IgD-negative memory B cell (primary cell): ENCODE results near the gene TM7SF2. TPM values are rescaled to one million over a fixed set of nuclear protein-coding genes. Genes with fewer than 3 reads are reported as not detected.
A peak's percentile ranks its signal among the peaks of the same experiment; 100 is the strongest.

Experiments used
- H3K27ac Mint-ChIP-seq, 3 donors: one replicate each; pipeline ENCODE4 v1.8.0; 2020 to 2022; ENCODE audit warnings: mild to moderate bottlenecking in 3 of 3, mixed read lengths in 3 of 3, moderate library complexity in 1 of 3
- H3K27me3 Mint-ChIP-seq: one replicate; pipeline ENCODE4 v1.8.0; 2021; ENCODE audit warnings: mixed read lengths
- H3K36me3 Mint-ChIP-seq: one replicate; pipeline ENCODE4 v1.8.0; 2020; ENCODE audit warnings: mild to moderate bottlenecking, mixed read lengths
- H3K4me1 Mint-ChIP-seq, 3 donors: one replicate each; pipeline ENCODE4 v1.8.0; 2020 to 2022; ENCODE audit warnings: mixed read lengths in 3 of 3, mild to moderate bottlenecking in 1 of 3
- H3K4me3 Mint-ChIP-seq, 4 donors: one replicate each; pipeline ENCODE4 v1.8.0; 2020 to 2022; ENCODE audit warnings: mild to moderate bottlenecking in 4 of 4, mixed read lengths in 4 of 4, moderate library complexity in 3 of 4
- H3K9me3 Mint-ChIP-seq, 3 donors: one replicate each; pipeline ENCODE4 v1.8.0; 2020 to 2021; ENCODE audit warnings: mixed read lengths in 3 of 3, mild to moderate bottlenecking in 1 of 3
- polyA plus RNA-seq: library from polyadenylated mRNA; unstranded; fragments of 300-500 nt; fragmentation: Illumina TruSeq; gene quantifications from one replicate; pipeline ENCODE4 v1.2.3, GENCODE V29; 2021

Gene TM7SF2
- polyA plus RNA-seq, 1 donor from 2014 or later = 18.2 TPM

- peak within 1 kb of the TSS; percentile 86 to 99 (median 94) for H3K4me3 Mint-ChIP-seq
- H3K27ac Mint-ChIP-seq = peak within 1 kb of the TSS; percentile 95 to 98 (median 97)
- H3K9me3 Mint-ChIP-seq = no peaks in the 10 kb centered on the region
- peaks cover 1% of the 10 kb centered on the region for H3K27me3 Mint-ChIP-seq
- peaks cover 9 to 19% (median 11%) of the 10 kb centered on the region in 3 donors for H3K4me1 Mint-ChIP-seq
- H3K36me3 Mint-ChIP-seq = no peaks in the 10 kb centered on the region
Observed at GRCh38 chr11:65083834-65084597, 27.7 kb upstream of the TM7SF2 start, which contains the start of the genes CDCA5 and ZFPL1. Gene CDCA5, minus strand, starts transcription at chr11:65084040. Its CDS starts 62 bp downstream, at chr11:65083978. Gene ZFPL1, plus strand, starts transcription at chr11:65084222. Its CDS starts 477 bp downstream, at chr11:65084699.

DNA sequence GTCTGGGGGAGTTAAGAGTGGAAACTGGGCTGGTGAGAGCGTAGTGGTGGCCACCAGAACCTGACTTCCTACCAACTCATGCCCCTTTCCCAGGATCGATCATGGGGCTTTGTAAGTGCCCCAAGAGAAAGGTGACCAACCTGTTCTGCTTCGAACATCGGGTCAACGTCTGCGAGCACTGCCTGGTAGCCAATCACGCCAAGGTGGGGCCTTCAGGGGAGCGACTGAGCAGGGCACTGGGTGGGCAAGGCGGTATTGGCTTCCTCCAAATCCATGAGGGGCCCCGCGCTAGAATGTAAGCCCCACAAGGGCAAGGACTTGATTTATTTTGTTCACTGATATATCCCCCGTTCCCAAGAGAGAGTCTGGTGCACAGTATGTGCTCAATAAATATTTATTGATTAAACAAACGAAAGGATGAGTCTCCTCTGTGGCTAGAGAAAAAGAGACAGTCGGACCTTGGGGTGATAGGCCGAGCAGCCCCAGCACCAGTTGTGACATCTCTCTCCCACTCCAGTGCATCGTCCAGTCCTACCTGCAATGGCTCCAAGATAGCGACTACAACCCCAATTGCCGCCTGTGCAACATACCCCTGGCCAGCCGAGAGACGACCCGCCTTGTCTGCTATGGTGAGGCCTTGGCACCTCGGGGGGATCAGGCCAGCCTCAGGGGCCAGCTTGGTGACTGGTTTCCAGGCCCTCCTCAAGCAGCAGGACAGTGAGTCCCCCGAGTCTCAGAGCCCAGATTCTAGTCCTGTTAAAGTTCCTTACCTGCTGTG lies 26.9 kb upstream of the TM7SF2 start:
- peaks cover 9 to 19% (median 11%) of the 10 kb centered on the region in 3 donors for H3K4me1 Mint-ChIP-seq
- peak overlapping the region; percentile 95 to 98 (median 97) for H3K27ac Mint-ChIP-seq
- H3K4me3 Mint-ChIP-seq = peak overlapping the region; percentile 86 to 99 (median 94)
- no peaks in the 10 kb centered on the region for H3K9me3 Mint-ChIP-seq
- peaks cover 1% of the 10 kb centered on the region for H3K27me3 Mint-ChIP-seq
- peaks cover 2% of the 10 kb centered on the region for H3K36me3 Mint-ChIP-seq

- no peaks in the 10 kb centered on the region for H3K9me3 Mint-ChIP-seq
- peaks cover 4% of the 10 kb centered on the region for H3K36me3 Mint-ChIP-seq
- H3K4me3 Mint-ChIP-seq = peak overlapping the region; percentile 11 to 99 (median 62)
Observed at GRCh38 chr11:65085446-65085845, 26.2 kb upstream of the TM7SF2 start.

GRCh38 chr11:65086809-65087208 lies 24.9 kb upstream of the TM7SF2 start:
- H3K4me1 Mint-ChIP-seq = peaks cover 9 to 17% (median 11%) of the 10 kb centered on the region in 3 donors
- peak overlapping the region in 1 of 3 donors; percentile 95 for H3K27ac Mint-ChIP-seq
- H3K36me3 Mint-ChIP-seq = peaks cover 4% of the 10 kb centered on the region
- H3K27me3 Mint-ChIP-seq = peaks cover 1% of the 10 kb centered on the region
- no peaks in the 10 kb centered on the region for H3K9me3 Mint-ChIP-seq
- H3K4me3 Mint-ChIP-seq = peak overlapping the region in 1 of 4 donors; percentile 38

More at GRCh38 chr11:65085446-65085845, 26.2 kb upstream of the TM7SF2 start:
- peaks cover 9 to 19% (median 11%) of the 10 kb centered on the region in 3 donors for H3K4me1 Mint-ChIP-seq
- H3K27me3 Mint-ChIP-seq = peaks cover 1% of the 10 kb centered on the region
- H3K27ac Mint-ChIP-seq = peak overlapping the region in 2 of 3 donors; percentile 64 to 95

DNA sequence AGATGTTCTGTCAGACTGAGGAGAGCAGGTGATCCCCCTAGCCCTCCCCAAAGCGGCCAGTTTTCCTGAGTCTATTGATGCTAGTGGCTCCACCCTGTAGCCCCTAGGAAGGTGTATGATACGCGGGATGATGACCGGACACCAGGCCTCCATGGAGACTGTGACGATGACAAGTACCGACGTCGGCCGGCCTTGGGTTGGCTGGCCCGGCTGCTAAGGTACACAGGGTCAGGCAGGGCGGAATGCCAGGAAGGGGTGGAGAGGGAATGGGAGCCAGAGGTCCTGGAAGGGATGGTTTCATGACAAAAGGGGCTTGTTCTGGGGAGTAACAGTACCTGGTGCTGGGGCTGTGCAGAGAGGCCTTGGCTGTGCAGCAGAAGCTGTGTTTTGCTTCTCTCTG lies 24.5 kb upstream of the TM7SF2 start:
- Mint-ChIP-seq H3K27ac (peak overlapping the region in 1 of 3 donors; percentile 7), H3K36me3 (peaks cover 4% of the 10 kb centered on the region), H3K27me3 (peaks cover 1% of the 10 kb centered on the region), H3K4me3 (no peak overlapping the region), H3K9me3 (no peaks in the 10 kb centered on the region), H3K4me1 (peaks cover 9 to 17% (median 11%) of the 10 kb centered on the region in 3 donors)

DNA sequence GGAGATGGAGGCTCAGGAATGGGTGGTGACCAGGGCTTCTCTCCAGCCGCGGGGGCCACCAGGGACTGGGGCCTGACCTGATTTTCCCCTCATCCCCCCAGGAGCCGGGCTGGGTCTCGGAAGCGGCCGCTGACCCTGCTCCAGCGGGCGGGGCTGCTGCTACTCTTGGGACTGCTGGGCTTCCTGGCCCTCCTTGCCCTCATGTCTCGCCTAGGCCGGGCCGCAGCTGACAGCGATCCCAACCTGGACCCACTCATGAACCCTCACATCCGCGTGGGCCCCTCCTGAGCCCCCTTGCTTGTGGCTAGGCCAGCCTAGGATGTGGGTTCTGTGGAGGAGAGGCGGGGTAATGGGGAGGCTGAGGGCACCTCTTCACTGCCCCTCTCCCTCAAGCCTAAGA lies 23.8 kb upstream of the TM7SF2 start:
- Mint-ChIP-seq H3K36me3 (peaks cover 4% of the 10 kb centered on the region), H3K27ac (peak overlapping the region in 1 of 3 donors; percentile 86), H3K9me3 (no peaks in the 10 kb centered on the region), H3K4me3 (no peak overlapping the region), H3K27me3 (peaks cover 1% of the 10 kb centered on the region), H3K4me1 (peaks cover 9 to 16% (median 12%) of the 10 kb centered on the region in 3 donors)

DNA sequence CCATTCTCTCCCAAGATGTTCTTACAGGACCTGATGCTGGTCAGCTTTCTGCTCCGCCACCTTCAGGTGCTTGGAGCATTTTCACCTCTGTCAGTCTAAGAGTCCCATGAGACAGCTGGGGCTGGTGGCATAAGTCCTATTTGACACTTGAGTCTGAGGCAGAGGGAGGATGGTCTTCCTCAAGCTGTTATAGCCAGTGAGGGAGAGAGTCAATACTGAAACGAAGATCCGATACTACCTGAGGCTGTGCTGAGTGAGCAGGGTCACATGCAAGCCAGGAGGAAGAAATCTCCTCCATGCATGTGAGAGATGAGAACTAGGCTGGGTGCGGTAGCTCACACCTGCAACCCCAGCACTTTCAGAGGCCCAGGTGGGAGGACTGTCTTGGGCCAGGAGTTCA lies 22.1 kb upstream of the TM7SF2 start:
- H3K27ac Mint-ChIP-seq = peak overlapping the region in 1 of 3 donors; percentile 60
- H3K9me3 Mint-ChIP-seq = no peaks in the 10 kb centered on the region
- H3K36me3 Mint-ChIP-seq = peaks cover 4% of the 10 kb centered on the region
- H3K4me1 Mint-ChIP-seq = peaks cover 6% of the 10 kb centered on the region in 3 donors
- no peaks in the 10 kb centered on the region for H3K27me3 Mint-ChIP-seq
- peak overlapping the region in 1 of 4 donors; percentile 69 for H3K4me3 Mint-ChIP-seq

DNA sequence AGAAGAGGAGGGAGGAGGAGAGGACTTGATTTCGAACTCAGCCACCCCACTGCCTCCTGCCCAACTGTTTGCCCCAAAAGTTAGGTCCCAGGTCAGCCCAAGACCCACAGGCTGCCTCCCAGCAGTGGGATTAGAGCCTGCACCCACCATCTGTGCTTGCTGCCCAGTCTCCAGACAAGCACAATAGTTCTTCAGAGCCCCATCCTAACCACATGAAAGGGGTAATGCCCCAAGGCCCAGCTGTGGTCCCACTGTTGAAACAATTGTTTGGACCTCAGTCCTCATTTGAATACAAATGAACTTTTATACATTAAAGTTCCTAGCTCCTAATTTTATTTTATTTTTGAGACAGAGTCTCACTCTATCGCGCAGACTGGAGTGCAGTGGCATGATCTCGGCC lies 21.0 kb upstream of the TM7SF2 start:
- H3K4me1 Mint-ChIP-seq = peaks cover 5 to 6% (median 5%) of the 10 kb centered on the region in 3 donors
- H3K9me3 Mint-ChIP-seq = no peaks in the 10 kb centered on the region
- no peak overlapping the region for H3K4me3 Mint-ChIP-seq
- no peaks in the 10 kb centered on the region for H3K27me3 Mint-ChIP-seq
- peak overlapping the region in 1 of 3 donors; percentile 35 for H3K27ac Mint-ChIP-seq
- H3K36me3 Mint-ChIP-seq = peaks cover 4% of the 10 kb centered on the region

DNA sequence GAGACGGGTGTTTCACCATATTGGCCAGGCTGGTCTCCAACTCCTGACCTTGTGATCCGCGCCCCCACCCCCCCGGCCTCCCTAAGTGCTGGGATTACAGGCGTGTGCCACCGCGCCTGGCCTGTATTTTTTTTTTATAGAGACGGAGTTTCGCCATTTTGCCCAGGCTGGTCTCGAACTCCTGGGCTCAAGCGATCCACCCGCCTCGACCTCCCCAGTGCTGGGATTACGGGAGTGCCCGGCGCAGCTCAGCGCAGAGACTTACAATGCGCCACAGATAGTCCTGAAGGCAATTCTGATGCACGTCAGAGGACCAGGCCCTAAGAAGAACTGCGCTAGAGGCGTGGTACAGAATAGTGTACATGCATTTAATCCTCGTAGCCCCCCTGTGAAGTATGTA lies 16.2 kb upstream of the TM7SF2 start:
- no peaks in the 10 kb centered on the region for H3K27me3 Mint-ChIP-seq
- no peaks in the 10 kb centered on the region for H3K36me3 Mint-ChIP-seq
- H3K27ac Mint-ChIP-seq = peak overlapping the region; percentile 94 to 99 (median 96)
- no peaks in the 10 kb centered on the region for H3K9me3 Mint-ChIP-seq
- peaks cover 8 to 18% (median 15%) of the 10 kb centered on the region in 3 donors for H3K4me1 Mint-ChIP-seq
- H3K4me3 Mint-ChIP-seq = peak overlapping the region; percentile 93 to 99 (median 96)

- no peaks in the 10 kb centered on the region for H3K9me3 Mint-ChIP-seq
- peaks cover 8 to 18% (median 15%) of the 10 kb centered on the region in 3 donors for H3K4me1 Mint-ChIP-seq
- H3K27me3 Mint-ChIP-seq = no peaks in the 10 kb centered on the region
- H3K4me3 Mint-ChIP-seq = peak within 1 kb of the TSS; percentile 93 to 99 (median 96)
- no peaks in the 10 kb centered on the region for H3K36me3 Mint-ChIP-seq
- peak within 1 kb of the TSS; percentile 94 to 99 (median 96) for H3K27ac Mint-ChIP-seq
Observed at GRCh38 chr11:65095974-65096806, 15.5 kb upstream of the TM7SF2 start, which contains the start of gene VPS51. Gene VPS51, plus strand, starts transcription at chr11:65096214. Its CDS starts 37 bp downstream, at chr11:65096251.

DNA sequence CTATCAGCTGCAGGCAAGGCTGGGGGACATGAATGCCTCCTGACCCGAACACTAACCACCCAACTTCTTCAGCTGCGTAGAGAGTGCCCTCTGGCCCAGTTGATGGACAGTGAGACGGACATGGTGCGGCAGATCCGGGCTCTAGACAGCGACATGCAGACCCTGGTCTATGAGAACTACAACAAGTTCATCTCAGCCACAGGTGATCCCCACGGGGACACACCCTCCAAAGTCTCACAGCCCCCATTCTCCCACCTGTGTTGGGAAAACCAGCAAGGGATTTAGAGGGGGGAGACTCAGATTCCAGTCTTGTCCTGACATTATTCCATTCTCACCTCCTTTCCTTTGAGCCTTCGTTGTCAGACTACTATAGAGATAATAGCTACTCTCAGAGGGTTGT lies 14.7 kb upstream of the TM7SF2 start:
- peak overlapping the region; percentile 23 to 99 (median 94) for H3K27ac Mint-ChIP-seq
- peaks cover 8 to 18% (median 15%) of the 10 kb centered on the region in 3 donors for H3K4me1 Mint-ChIP-seq
- H3K27me3 Mint-ChIP-seq = no peaks in the 10 kb centered on the region
- H3K9me3 Mint-ChIP-seq = no peaks in the 10 kb centered on the region
- H3K4me3 Mint-ChIP-seq = peak overlapping the region; percentile 93 to 99 (median 96)
- no peaks in the 10 kb centered on the region for H3K36me3 Mint-ChIP-seq

GRCh38 chr11:65100674-65101350 lies 10.9 kb upstream of the TM7SF2 start:
- Mint-ChIP-seq H3K27ac (no peak overlapping the region), H3K9me3 (no peaks in the 10 kb centered on the region), H3K4me3 (no peak overlapping the region), H3K27me3 (no peaks in the 10 kb centered on the region), H3K36me3 (no peaks in the 10 kb centered on the region), H3K4me1 (peaks cover 4 to 20% (median 19%) of the 10 kb centered on the region in 3 donors)

DNA sequence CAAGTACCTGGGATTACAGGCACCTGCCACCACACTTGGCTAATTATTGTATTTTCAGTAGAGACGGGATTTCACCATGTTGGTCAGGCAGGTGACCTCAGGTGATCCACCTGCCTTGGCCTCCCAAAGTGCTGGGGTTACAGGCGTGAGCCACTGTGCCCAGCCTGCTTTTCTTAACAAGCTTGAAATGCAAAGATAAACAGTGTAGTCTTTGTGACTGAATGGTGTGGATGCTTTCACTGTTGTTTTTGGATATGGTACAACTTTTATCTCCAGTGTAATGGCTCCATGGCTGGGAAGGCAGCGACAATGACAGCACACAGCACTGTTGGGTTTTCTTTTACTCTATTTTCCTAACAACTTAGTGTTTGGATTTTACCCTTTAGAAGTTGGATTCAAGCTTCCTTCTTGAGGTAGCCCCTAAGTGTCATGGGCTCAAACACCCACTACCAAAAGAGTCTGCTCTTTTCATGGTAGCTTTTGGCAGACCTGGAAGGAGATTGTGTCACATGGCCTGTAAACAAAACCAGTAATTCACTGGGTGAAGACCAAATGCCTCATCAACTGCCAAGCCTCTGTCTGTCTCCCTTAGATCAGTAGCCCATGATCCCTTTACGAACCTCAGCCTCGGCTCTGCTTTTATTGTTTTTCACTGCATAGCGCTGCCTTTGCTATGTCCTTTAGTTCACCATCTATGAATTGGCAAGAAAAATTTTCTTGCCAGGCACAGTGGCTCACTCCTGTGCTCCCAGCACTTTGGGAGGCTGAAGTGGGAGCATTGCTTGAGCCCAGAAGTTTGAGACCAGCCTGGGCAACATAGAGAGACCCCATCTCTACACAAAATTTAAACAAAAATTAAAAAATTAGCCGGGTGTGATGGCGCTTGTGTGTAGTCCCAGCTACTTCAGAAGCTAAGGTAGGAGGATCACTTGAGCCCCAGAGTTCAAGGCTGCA lies 9.3 kb upstream of the TM7SF2 start:
- H3K27ac Mint-ChIP-seq = no peak overlapping the region
- H3K27me3 Mint-ChIP-seq = no peaks in the 10 kb centered on the region
- peaks cover 2 to 17% (median 8%) of the 10 kb centered on the region in 3 donors for H3K4me1 Mint-ChIP-seq
- H3K4me3 Mint-ChIP-seq = peak overlapping the region in 1 of 4 donors; percentile 37
- H3K9me3 Mint-ChIP-seq = no peaks in the 10 kb centered on the region
- H3K36me3 Mint-ChIP-seq = peaks cover 3% of the 10 kb centered on the region
